Measurements from ENCODE around the gene MICB.

DNA sequence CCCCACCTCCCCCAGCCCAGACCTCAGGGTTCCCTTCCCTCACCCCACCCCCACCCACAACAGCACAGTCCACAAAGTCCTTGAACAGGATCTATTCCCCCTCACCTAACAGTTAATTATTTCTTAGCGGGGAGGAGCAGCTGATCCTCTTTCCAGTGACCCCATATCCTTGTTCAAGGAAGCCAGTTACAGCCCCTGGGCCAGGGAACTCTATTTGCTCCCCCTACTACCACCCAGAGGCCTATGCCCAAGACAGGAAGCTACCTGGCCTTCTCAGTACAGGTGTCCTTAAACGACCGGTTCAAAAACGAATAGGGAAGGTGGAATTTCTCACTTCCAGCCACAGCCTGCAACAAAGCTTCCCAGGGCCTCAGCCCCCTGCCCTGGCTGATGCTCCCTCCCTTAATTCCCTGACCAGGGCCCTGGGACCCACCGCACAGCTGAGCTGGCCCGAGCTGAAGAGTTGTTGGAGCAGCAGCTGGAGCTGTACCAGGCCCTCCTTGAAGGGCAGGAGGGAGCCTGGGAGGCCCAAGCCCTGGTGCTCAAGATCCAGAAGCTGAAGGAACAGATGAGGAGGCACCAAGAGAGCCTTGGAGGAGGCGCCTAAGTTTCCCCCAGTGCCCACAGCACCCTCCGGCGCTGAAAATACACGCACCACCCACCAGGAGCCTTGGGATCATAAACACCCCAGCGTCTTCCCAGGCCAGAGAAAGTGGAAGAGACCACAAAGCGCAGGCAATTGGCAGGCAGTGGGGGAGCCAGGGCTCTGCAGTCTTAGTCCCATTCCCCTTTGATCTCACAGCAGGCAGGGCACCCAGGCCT lies 31.6 kb downstream of the MICB start:
- no peak for TF ChIP-seq POLR2A (IDR thresholded peaks at IDR 0.05)
- TF ChIP-seq, protein P1, sequence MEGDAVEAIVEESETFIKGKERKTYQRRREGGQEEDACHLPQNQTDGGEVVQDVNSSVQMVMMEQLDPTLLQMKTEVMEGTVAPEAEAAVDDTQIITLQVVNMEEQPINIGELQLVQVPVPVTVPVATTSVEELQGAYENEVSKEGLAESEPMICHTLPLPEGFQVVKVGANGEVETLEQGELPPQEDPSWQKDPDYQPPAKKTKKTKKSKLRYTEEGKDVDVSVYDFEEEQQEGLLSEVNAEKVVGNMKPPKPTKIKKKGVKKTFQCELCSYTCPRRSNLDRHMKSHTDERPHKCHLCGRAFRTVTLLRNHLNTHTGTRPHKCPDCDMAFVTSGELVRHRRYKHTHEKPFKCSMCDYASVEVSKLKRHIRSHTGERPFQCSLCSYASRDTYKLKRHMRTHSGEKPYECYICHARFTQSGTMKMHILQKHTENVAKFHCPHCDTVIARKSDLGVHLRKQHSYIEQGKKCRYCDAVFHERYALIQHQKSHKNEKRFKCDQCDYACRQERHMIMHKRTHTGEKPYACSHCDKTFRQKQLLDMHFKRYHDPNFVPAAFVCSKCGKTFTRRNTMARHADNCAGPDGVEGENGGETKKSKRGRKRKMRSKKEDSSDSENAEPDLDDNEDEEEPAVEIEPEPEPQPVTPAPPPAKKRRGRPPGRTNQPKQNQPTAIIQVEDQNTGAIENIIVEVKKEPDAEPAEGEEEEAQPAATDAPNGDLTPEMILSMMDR (IDR thresholded peaks at IDR 0.05): no peak
- no peak for TF ChIP-seq EP300 (IDR thresholded peaks at IDR 0.05)
- TF ChIP-seq POLR2AphosphoS5 (IDR thresholded peaks at IDR 0.05): peak in 1 of 4 donors; percentile 41

Measured in sigmoid colon (tissue), 4 donors.